HG02588 (cell line): ENCODE measurements around the gene YY2.
"Not testable (repeated sequence)": the region's sequence is repeated elsewhere in the genome, so short reads cannot be mapped to it uniquely, and the experiment has no call there.

Experiments
- ATAC-seq: cut with Tn5 transposase; IDR thresholded peaks from one replicate; pipeline ENCODE4 v1.9.1; 2021; ENCODE audit warnings: mild to moderate bottlenecking, moderate library complexity; ENCODE audit not compliant: unreplicated experiment

The YY2 gene

DNA sequence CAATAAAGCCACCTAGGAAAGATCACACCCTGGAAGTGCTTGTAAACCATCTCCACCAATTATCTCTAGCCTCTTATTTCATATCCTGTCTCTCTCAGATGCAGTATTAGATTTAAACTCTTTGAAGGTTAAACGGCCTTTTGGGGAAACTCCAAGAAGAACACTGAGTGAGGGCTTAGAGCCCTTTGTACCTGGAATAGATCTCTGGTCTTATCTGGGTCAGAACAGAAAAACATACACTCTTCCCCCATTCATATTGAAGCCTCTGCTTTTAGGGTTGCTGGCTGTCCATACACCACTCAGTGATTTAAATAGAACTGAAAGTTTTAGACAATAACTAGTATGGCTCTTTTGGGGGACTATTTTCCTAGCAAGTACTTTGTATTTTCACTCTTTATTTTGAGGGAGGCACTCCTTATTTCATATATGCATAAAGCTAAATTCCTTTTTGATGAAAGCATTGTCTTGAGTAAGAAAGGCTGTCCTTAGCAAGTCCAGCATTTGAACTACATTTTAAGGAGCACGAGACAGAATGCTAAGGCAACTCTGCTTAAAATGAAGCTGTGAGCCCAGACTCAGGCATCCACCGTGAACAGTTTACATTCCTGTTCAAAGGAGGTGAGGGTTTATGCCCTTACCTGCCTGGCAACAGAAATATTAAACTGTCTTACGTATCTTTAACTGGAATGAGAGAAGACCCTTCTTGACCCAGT lies 17.4 kb downstream of the YY2 start:
- ATAC-seq = no peak

DNA sequence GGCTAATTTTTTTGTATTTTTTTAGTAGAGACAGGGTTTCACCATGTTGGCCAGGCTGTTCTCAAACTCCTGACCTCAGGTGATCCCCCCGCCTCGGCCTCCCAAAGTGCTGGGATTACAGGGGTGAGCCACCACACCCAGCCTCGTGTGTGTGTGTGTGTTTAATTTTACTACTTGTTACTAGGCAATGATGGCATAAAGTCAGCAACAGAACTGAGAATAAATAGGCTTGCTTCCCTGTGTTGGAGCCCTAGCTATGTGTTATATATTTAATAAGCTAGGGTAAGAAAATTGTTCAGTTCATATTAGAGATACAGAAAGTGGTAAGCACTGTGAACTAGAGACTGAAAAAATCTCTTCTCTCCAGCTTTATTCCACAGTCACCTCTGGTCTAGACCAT lies 18.4 kb downstream of the YY2 start:
- not testable (repeated sequence) for ATAC-seq

DNA sequence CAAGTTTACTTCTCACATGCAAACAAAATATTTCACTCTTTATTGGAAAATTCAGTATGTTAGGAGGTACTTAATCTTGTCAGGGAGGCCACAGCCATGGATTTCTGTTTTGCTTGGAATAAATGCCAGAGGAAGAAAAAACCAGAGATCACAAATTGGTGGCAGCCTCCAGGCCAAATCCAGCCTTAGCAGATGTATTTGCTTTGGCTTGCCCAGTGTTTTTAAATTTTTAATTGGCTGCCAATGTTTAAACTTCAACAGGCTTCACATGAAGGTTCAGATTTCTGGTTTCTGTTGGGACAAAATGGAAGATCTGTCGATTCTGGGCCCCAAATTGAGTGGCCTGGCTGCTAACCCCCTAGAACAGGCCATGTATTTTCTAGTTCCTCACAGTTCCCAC lies 19.2 kb downstream of the YY2 start:
- ATAC-seq = no peak

DNA sequence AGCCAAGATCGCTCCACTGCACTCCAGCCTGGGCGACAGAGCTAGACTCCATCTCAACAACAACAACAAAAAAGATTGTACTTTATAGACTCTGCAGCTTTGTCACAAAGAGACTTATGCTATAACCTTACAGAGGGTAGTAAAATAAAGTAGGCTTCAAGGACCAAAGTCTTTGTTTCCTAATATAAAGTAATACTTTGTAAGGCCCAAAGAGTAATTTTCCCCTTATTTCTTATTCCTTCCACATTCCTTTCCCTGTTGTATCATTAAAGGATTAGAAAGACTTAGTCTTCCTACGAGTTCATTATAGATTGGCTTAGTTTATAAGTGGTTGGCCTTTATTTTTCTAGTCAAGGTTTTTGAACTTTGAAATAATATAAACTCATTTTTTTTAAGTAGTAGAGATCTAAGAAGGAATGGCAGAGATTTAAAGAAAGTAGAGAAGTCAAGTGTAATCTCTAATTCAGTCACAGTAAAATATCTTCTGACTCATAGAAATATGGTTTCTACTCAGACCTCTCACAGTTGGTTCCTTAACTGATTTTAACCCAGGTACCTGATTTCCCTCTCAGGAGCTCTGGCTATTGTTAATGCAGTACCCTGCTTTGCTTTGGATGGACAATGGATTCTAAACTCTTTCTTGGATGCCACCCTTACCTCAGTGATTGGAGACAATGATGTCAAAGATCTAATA lies 26.2 kb downstream of the YY2 start:
- no peak for ATAC-seq

DNA sequence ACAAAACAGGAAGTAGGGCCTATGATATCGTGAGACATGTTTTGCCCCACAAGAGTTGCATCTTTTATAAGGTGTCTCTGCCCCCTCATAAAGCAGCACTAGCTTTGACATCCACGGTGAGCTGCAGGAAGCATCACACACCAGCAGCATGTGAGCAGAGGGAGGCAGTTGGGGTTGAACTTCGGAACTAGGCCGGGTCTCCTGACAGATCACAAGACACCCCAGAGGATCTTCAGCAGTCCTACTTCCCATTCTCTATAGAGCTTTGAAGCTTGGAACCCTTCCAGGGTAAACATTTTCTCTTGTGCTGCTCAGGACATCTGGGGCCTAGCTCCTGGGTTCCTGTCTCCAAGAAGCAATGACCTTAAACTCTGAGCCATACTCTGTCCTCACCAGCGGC lies 27.5 kb downstream of the YY2 start:
- ATAC-seq = no peak

DNA sequence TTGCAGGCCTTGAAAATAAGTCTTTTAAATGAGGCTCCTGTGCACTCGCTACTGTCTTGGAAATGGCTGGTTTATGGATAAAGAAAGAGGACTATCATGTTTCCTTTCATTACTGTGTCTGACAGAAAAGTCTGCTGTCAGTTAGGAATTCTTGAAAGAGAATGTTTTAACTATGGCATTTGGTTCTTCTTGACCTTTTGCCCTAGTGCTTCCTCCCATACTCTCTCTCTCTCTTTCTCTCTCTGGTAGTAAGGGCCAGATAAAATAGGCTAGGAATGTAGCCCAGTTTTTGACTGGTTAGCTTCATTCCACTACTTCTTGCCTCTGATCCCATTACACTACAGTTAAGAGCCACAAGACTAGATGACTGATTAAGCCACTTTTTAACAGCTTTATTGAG lies 29.8 kb downstream of the YY2 start:
- no peak for ATAC-seq

DNA sequence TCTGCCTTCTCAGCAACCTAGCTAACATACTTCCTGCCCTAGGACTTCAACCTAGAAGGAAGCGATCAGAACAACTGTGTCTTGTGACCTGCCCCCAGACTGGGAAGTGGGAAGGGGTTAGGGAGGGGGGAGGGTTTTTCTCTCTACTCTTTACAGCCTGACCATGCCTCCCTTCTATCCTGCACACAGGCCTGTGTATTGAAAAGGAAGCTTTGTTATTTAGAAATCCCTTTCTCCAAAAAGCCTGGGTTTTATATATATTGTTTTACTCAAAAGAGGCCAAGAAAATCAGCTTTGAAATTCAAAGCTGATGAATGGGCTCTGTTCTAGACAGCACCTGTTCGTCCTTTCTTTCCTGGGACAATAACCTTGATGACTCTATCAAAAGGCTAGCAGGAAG lies 49.5 kb downstream of the YY2 start:
- no peak for ATAC-seq

DNA sequence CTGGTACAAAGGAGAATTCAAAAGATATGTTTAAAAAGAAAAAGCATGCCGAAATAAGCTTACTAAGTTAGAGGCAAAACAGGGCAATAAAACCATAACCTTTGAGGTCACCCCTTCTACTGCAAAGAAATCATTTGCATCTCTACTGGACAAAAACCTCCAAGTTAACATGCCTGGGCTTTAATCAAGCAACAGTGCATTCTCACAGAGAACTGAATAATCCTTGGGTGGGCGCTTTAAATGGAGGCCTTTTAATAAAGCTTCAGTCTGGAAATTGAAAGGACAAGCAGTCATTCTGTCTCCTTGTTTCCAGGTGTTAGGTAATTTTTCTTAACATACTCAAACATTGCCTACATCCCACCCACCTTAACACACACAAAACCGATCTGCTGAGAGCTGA lies 50.2 kb downstream of the YY2 start:
- ATAC-seq = no peak

DNA sequence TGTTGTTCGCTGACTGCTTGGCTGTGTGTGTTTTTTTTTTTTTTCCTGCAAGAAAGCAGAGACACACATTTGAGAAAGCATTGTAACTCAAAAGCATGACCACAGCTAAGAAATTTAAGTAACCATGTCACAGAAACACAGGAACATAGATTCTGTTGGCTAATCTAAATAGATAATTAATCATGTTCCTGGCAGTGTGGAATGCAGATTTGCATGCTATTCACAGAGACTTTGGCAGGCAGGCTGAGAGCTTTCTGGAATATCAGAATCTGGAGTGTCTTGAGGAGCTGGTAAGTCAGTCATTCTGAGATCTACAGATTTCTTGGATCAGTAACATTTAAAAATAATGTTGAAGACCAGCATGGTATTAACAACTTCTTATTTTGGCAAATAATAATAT lies 51.5 kb downstream of the YY2 start:
- no peak for ATAC-seq
